H9 (cell line): ENCODE results near the gene FBXW9. TPM values are rescaled to one million over a fixed set of nuclear protein-coding genes. Genes with fewer than 3 reads are reported as not detected.

Experiments used
- DNase-seq: peaks from one replicate; pipeline ENCODE4 v3.0.0-alpha.2; 2017
- H2AFZ ChIP-seq: one replicate; pipeline ENCODE4 v1.6.1; 2013; ENCODE audit warnings: mild to moderate bottlenecking, low read length, control low read depth, moderate library complexity
- H2AK5ac ChIP-seq: 2 replicates; pipeline ENCODE4 v1.6.1; 2013; ENCODE audit warnings: low read length, control low read depth, mixed read lengths; ENCODE audit not compliant: insufficient read length
- H2BK120ac ChIP-seq: one replicate; pipeline ENCODE4 v1.6.1; 2013; ENCODE audit warnings: low read depth, mild to moderate bottlenecking, low read length, control low read depth, inconsistent platforms; ENCODE audit not compliant: poor library complexity, severe bottlenecking
- H2BK12ac ChIP-seq: 2 replicates; pipeline ENCODE4 v1.6.1; 2013; ENCODE audit warnings: low read length, control low read depth, mixed read lengths, low read depth; ENCODE audit not compliant: insufficient read length
- H2BK15ac ChIP-seq: 2 replicates; pipeline ENCODE4 v1.6.1; 2013; ENCODE audit warnings: low read depth, low read length, control low read depth
- H2BK20ac ChIP-seq: one replicate; pipeline ENCODE4 v1.6.1; 2013; ENCODE audit warnings: low read depth, mild to moderate bottlenecking, low read length, control low read depth, inconsistent platforms; ENCODE audit not compliant: poor library complexity, severe bottlenecking
- H2BK5ac ChIP-seq: 2 replicates; pipeline ENCODE4 v1.6.1; 2013; ENCODE audit warnings: low read length, control low read depth, mixed read lengths; ENCODE audit not compliant: insufficient read length
- H3K14ac ChIP-seq: 2 replicates; pipeline ENCODE4 v1.6.1; 2013; ENCODE audit warnings: low read length, control low read depth; ENCODE audit not compliant: insufficient read depth
- H3K18ac ChIP-seq: 2 replicates; pipeline ENCODE4 v1.6.1; 2013; ENCODE audit warnings: low read depth, mild to moderate bottlenecking, mixed read lengths, low read length, control low read depth; ENCODE audit not compliant: insufficient read length
- H3K23ac ChIP-seq: 2 replicates; pipeline ENCODE4 v1.6.1; 2013; ENCODE audit warnings: low read length, control low read depth, mixed read lengths, low read depth; ENCODE audit not compliant: insufficient read length
- H3K23me2 ChIP-seq: 2 replicates; pipeline ENCODE4 v1.6.1; 2013; ENCODE audit warnings: low read depth, mild to moderate bottlenecking, mixed read lengths, low read length, control low read depth; ENCODE audit not compliant: insufficient read length, poor library complexity, severe bottlenecking
- H3K27ac ChIP-seq: 2 replicates; pipeline ENCODE4 v1.5.1; 2013; ENCODE audit warnings: low read length, control low read depth, mixed read lengths, low read depth; ENCODE audit not compliant: insufficient read length
- H3K27me3 ChIP-seq: 2 replicates; pipeline ENCODE4 v1.6.1; 2013; ENCODE audit warnings: low read length, control low read depth, inconsistent platforms; ENCODE audit not compliant: insufficient read depth
- H3K4ac ChIP-seq: 2 replicates; pipeline ENCODE4 v1.6.1; 2013; ENCODE audit warnings: low read depth, mild to moderate bottlenecking, control low read depth, inconsistent platforms, low read length, moderate library complexity
- H3K4me1 ChIP-seq: 2 replicates; pipeline ENCODE4 v1.6.1; 2013; ENCODE audit warnings: low read length, control low read depth, inconsistent platforms; ENCODE audit not compliant: insufficient read depth
- H3K4me2 ChIP-seq: 2 replicates; pipeline ENCODE4 v1.6.1; 2013; ENCODE audit warnings: low read length, control low read depth, mixed read lengths; ENCODE audit not compliant: insufficient read length, insufficient read depth
- H3K56ac ChIP-seq: 2 replicates; pipeline ENCODE4 v1.6.1; 2013; ENCODE audit warnings: low read depth, mild to moderate bottlenecking, mixed read lengths, low read length, control low read depth; ENCODE audit not compliant: insufficient read length
- H3K79me1 ChIP-seq: 2 replicates; pipeline ENCODE4 v1.6.1; 2013; ENCODE audit warnings: low read depth, mild to moderate bottlenecking, moderate library complexity, low read length, control low read depth, inconsistent platforms; ENCODE audit not compliant: insufficient read depth, poor library complexity, severe bottlenecking
- H3K79me2 ChIP-seq: 2 replicates; pipeline ENCODE4 v1.6.1; 2013; ENCODE audit warnings: low read length, control low read depth, inconsistent platforms; ENCODE audit not compliant: insufficient read depth
- H3K9ac ChIP-seq: 2 replicates; pipeline ENCODE4 v1.6.1; 2013; ENCODE audit warnings: low read length, control low read depth, mixed read lengths; ENCODE audit not compliant: insufficient read length; ENCODE audit errors: extremely low read depth
- H3K9me3 ChIP-seq: one replicate; pipeline ENCODE4 v1.6.1; 2013; ENCODE audit warnings: low read depth, low read length, inconsistent platforms; ENCODE audit not compliant: control insufficient read depth
- H3T11ph ChIP-seq: one replicate; pipeline ENCODE4 v1.6.1; 2013; ENCODE audit warnings: mild to moderate bottlenecking, low read length, control low read depth, inconsistent platforms
- H4K20me1 ChIP-seq: one replicate; pipeline ENCODE4 v1.6.1; 2013; ENCODE audit not compliant: control insufficient read depth, insufficient read length, insufficient read depth
- H4K5ac ChIP-seq: 2 replicates; pipeline ENCODE4 v1.6.1; 2013; ENCODE audit warnings: low read depth, mild to moderate bottlenecking, mixed read lengths, low read length, control low read depth; ENCODE audit not compliant: insufficient read length
- H4K8ac ChIP-seq: replicated peaks from 2 replicates; pipeline ENCODE4 v1.6.1; 2013; ENCODE audit warnings: low read length, control low read depth, mixed read lengths, low read depth; ENCODE audit not compliant: insufficient read length
- H4K91ac ChIP-seq: 2 replicates; pipeline ENCODE4 v1.6.1; 2013; ENCODE audit warnings: low read depth, mild to moderate bottlenecking, moderate library complexity, mixed read lengths, low read length, control low read depth; ENCODE audit not compliant: insufficient read length
- H3K27ac Mint-ChIP-seq, 3 experiments: 2 replicates in 2 of 3; 3 replicates in 1 of 3; pipeline ENCODE4 v1.8.0; 2020 to 2021; ENCODE audit warnings: mixed read lengths in 3 of 3, mild to moderate bottlenecking in 1 of 3, moderate library complexity in 1 of 3
- H3K27me3 Mint-ChIP-seq: 2 replicates; pipeline ENCODE4 v1.8.0; 2021; ENCODE audit warnings: low read depth, mild to moderate bottlenecking, moderate library complexity, mixed read lengths
- H3K36me3 Mint-ChIP-seq, 3 experiments: 2 replicates in 2 of 3; 3 replicates in 1 of 3; pipeline ENCODE4 v1.8.0; 2020 to 2021; ENCODE audit warnings: low read depth in 3 of 3, mixed read lengths in 3 of 3; ENCODE audit not compliant: insufficient read depth in 1 of 3
- H3K4me1 Mint-ChIP-seq, 2 experiments: 2 replicates each; pipeline ENCODE4 v1.8.0; 2020; ENCODE audit warnings: mixed read lengths in 2 of 2
- H3K4me3 Mint-ChIP-seq, 2 experiments: 2 replicates in 1 of 2; 3 replicates in 1 of 2; pipeline ENCODE4 v1.8.0; 2020 to 2021; ENCODE audit warnings: mild to moderate bottlenecking in 2 of 2, mixed read lengths in 2 of 2, moderate library complexity in 1 of 2
- H3K9me3 Mint-ChIP-seq, 2 experiments: 2 replicates in 1 of 2; 3 replicates in 1 of 2; pipeline ENCODE4 v1.8.0; 2020; ENCODE audit warnings: mild to moderate bottlenecking in 2 of 2, mixed read lengths in 2 of 2, moderate library complexity in 1 of 2
- WGBS: extraction: QIAGEN DNeasy Blood & Tissue Kit; methylation state at CpG from one replicate; pipeline ENCODE4 v1.1.7; 2013; ENCODE audit warnings: missing lambda C conversion rate, low lambda C conversion rate, mixed read lengths; ENCODE audit not compliant: insufficient read length; ENCODE audit errors: extremely low coverage; 5-methylcytosine and 5-hydroxymethylcytosine counted together
- total RNA-seq: library from RNA; stranded (reverse); gene quantifications from 2 replicates; pipeline ENCODE4 v1.2.1, GENCODE V29; 2021
- TF ChIP-seq, protein P1 (sequence below): fragments of 200-600 bp; sonication (generic); conservative IDR thresholded peaks from 3 replicates; pipeline ENCODE4 v1.8.0; 2021; ENCODE audit warnings: antibody characterized with exemption, mild to moderate bottlenecking

FBXW9 gene
- total RNA-seq, 1 experiment from 2014 or later = 11.7 TPM

- Histone ChIP-seq H3K56ac (no peak within 1 kb of the TSS), H3K4ac (no peak within 1 kb of the TSS; the same call in 1 of the 2 replicates), H3K79me1 (no peaks in the 10 kb centered on the region), H3K14ac (peak within 1 kb of the TSS; percentile 96), H4K8ac (no peak within 1 kb of the TSS), H3K4me1 (no peaks in the 10 kb centered on the region), H3K27me3 (no peaks in the 10 kb centered on the region), H4K91ac (no peak within 1 kb of the TSS), H2BK120ac (peak within 1 kb of the TSS; percentile 72), H2BK15ac (no peak within 1 kb of the TSS), H2AFZ (no peak within 1 kb of the TSS), H3K4me2 (peak within 1 kb of the TSS; percentile 50), H4K20me1 (no peaks in the 10 kb centered on the region), H3K23me2 (no peaks in the 10 kb centered on the region), H3K23ac (no peak within 1 kb of the TSS), H3K9me3 (no peaks in the 10 kb centered on the region), H2BK5ac (no peak within 1 kb of the TSS), H3T11ph (no peak within 1 kb of the TSS), H2AK5ac (no peak within 1 kb of the TSS), H2BK12ac (peak within 1 kb of the TSS; percentile 9), H4K5ac (peak within 1 kb of the TSS; percentile 69), H3K18ac (peak within 1 kb of the TSS; percentile 89), H2BK20ac (no peak within 1 kb of the TSS), H3K79me2 (no peaks in the 10 kb centered on the region), H3K27ac (peak within 1 kb of the TSS; percentile 81), H3K9ac (peak within 1 kb of the TSS; percentile 83)
- H3K27ac Mint-ChIP-seq = peak within 1 kb of the TSS; percentile 96 to 99 (median 99)
- H3K4me3 Mint-ChIP-seq = peak within 1 kb of the TSS; percentile 93 to 97
- TF ChIP-seq, protein P1, sequence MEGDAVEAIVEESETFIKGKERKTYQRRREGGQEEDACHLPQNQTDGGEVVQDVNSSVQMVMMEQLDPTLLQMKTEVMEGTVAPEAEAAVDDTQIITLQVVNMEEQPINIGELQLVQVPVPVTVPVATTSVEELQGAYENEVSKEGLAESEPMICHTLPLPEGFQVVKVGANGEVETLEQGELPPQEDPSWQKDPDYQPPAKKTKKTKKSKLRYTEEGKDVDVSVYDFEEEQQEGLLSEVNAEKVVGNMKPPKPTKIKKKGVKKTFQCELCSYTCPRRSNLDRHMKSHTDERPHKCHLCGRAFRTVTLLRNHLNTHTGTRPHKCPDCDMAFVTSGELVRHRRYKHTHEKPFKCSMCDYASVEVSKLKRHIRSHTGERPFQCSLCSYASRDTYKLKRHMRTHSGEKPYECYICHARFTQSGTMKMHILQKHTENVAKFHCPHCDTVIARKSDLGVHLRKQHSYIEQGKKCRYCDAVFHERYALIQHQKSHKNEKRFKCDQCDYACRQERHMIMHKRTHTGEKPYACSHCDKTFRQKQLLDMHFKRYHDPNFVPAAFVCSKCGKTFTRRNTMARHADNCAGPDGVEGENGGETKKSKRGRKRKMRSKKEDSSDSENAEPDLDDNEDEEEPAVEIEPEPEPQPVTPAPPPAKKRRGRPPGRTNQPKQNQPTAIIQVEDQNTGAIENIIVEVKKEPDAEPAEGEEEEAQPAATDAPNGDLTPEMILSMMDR = no peak
- H3K36me3 Mint-ChIP-seq = peaks cover 15 to 41% (median 30%) of the 10 kb centered on the region in 3 experiments
- H3K4me1 Mint-ChIP-seq = peaks cover 2 to 14% of the 10 kb centered on the region in 2 experiments; a peak in 3 of 4 replicates
- peak; percentile 98 for DNase-seq
- no peaks in the 10 kb centered on the region; the same call in 1 of the 2 replicates for H3K27me3 Mint-ChIP-seq
- WGBS = no CpG with 5 or more reads among the region's 68 CpGs
- H3K9me3 Mint-ChIP-seq = peaks cover 0 to 2% of the 10 kb centered on the region in 2 experiments; a peak in 1 of 5 replicates
Observed at GRCh38 chr19:12681074-12681987, 15.1 kb downstream of the FBXW9 start, which contains the start of gene DHPS. Gene DHPS (minus strand): TSS chr19:12681880. CDS start chr19:12681766, 114 bp downstream.
